Fibroblast of skin of back (primary cell): Measurements from ENCODE around the gene KRTAP4-12. TPM values are rescaled to one million over a fixed set of nuclear protein-coding genes. Genes with fewer than 3 reads are reported as not detected.
"Not testable (repeated sequence)": the region's sequence is repeated elsewhere in the genome, so short reads cannot be mapped to it uniquely, and the experiment has no call there.

Experiments
- DNase-seq: peaks from one replicate; pipeline ENCODE4 v3.0.0-alpha.2; 2013
- polyA plus RNA-seq, 2 experiments: library from polyadenylated mRNA; unstranded; fragments of 120-200 nt; gene quantifications; one replicate each; pipeline ENCODE4 v1.2.1, GENCODE V29; 2013; ENCODE audit not compliant: insufficient read length in 2 of 2

Gene KRTAP4-12
- not detected for polyA plus RNA-seq (2013, experiment 1 of 2; ENCODE audit: insufficient read length)
- polyA plus RNA-seq (2013, experiment 2 of 2; ENCODE audit: insufficient read length): not detected

GRCh38 chr17:41123991-41124371, at the start of gene KRTAP4-12:
Gene KRTAP4-12 (minus strand): TSS chr17:41124182. CDS start chr17:41124122, 60 bp downstream.
- not testable (repeated sequence) for DNase-seq

DNA sequence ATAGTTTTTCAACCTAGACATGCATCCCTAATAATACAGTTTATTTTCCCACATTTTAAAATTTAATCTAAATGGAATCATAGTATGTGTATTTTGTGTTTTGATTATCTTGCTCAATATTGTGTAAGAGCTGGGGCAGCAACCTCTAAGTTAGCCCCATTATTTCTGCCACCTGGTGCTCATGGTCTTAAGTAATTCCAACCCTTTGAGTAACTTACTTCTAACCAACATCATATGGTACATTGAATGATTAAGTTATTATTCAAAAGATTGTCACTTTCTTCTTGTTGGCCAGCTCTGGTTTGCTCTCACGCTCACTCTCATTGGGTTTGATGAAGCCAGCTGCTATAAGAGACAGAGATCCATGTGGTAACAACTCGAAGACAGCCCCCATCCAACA, 47.9 kb upstream of the KRTAP4-12 start:
- no peak for DNase-seq

- DNase-seq: no peak
Observed at GRCh38 chr17:41168121-41168520, 44.1 kb upstream of the KRTAP4-12 start, which contains the start of gene KRTAP4-3. Gene KRTAP4-3 (minus strand): TSS chr17:41168221. CDS start chr17:41168172, 49 bp downstream.

DNA sequence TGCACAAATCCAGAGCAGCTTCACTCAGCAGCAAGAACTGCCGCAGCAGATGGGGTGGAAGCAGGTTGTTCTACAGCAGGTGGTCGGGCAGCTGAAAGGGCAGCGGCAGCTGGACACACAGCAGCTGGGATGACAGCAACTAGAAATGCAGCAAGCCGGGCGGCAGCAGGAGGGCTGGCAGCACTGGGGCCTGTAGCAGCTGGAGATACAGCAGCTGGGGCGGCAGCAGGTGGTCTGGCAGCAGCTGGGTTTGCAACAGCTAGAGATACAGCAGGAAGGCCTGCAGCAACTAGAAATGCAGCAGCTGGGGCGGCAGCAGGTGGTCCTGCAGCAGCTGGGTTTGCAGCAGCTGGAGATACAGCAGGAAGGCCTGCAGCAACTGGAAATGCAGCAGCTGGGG, 43.6 kb upstream of the KRTAP4-12 start:
- no peak for DNase-seq

GRCh38 chr17:41163828-41164227, 39.8 kb upstream of the KRTAP4-12 start:
- no peak for DNase-seq

GRCh38 chr17:41160648-41161047, 36.7 kb upstream of the KRTAP4-12 start, which contains the start of gene KRTAP4-4:
Gene KRTAP4-4 (minus strand): TSS chr17:41160748. CDS start chr17:41160691, 57 bp downstream.
- DNase-seq: no peak

DNA sequence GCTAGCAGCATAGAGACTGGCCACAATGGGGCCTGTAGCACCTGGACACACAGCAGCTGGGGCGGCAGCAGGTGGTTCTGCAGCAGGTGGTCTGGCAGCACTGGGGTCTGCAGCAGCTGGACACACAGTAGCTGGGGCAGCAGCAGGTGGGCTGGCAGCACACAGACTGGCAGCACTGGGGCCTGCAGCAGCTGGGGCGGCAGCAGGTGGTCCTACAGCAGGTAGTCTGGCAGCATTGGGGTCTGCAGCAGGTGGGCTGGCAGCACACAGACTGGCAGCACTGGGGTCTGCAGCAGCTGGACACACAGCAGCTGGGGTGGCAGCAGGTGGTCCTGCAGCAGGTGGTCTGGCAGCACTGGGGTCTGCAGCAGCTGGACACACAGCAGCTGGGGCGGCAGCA, 36.2 kb upstream of the KRTAP4-12 start:
- DNase-seq: not testable (repeated sequence)

GRCh38 chr17:41153856-41154255, 29.9 kb upstream of the KRTAP4-12 start:
- DNase-seq: no peak

DNA sequence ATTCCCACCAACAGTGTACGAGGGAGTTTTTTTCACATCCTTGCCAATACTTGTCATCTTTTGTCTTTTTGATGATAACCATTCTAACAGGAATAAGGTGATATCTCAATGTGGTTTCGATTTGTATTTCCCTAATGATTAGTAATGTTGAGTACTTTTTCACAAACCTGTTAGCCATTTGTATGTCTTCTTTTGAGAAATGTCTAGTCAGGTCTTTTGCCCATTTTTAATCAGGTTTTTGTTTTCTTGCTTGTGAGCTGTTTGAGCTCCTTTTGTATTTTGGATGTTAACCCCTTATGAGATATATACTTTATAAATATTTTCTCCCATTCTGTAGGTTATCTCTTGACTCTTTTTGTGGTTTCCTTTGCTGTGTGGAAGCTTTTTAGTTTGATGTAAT, 27.5 kb upstream of the KRTAP4-12 start:
- no peak for DNase-seq

- DNase-seq: no peak
Observed at GRCh38 chr17:41150026-41150425, 26.0 kb upstream of the KRTAP4-12 start.

- DNase-seq: no peak
Observed at GRCh38 chr17:41149652-41149985, 25.6 kb upstream of the KRTAP4-12 start, which contains the start of gene KRTAP4-5. Gene KRTAP4-5 (minus strand): TSS chr17:41149825. CDS start chr17:41149767, 58 bp downstream.

DNA sequence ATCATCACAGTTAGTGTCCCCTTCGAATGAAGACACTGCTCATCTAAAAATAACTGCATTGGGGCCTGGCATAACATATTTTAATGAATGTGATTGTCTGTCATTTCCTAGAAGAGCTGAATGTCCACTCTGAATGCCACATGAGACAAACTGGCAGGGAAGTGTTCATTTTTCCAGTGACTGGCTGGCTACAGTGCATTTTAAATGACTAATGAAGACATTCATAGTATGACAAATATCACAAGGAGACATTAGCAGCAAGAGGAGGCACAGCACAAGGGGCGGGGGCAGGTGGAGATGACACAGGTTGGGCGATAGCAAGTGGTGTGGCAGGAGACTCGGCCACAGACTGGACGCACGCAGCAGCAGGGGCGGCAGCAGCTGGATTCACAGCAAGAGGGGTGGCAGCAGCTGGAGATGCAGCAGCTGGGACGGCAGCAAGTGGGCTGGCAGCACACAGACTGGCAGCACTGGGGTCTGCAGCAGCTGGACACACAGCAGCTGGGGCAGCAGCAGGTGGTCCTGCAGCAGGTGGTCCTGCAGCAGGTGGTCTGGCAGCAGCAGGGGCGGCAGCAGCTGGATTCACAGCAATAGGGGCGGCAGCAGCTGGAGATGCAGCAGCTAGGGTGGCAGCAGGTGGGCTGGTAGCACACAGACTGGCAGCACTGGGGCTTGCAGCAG, 25.1 kb upstream of the KRTAP4-12 start:
- DNase-seq: not testable (repeated sequence)

GRCh38 chr17:41147531-41148204, 23.7 kb upstream of the KRTAP4-12 start:
- no peak for DNase-seq

GRCh38 chr17:41145261-41145660, 21.3 kb upstream of the KRTAP4-12 start:
- no peak for DNase-seq

- no peak for DNase-seq
Observed at GRCh38 chr17:41144846-41145245, 20.9 kb upstream of the KRTAP4-12 start.

DNA sequence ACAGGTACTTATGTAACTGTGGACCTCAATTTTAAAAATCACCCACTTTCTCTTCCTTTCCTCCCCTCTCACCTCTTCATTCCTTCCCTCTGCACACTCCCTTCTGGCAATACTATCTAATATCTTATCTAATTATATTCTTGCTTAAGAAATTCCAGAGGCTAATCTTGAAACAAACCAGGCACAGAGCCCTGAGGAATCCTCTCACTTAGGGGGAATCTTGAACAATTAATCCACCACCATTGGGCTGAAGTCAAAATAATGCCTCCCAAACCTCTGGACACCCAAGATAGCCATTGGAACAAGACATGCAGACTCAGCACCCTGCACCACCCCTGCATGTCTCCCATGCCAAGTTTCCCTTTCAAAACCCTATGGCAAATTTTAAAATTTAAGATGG, 17.4 kb upstream of the KRTAP4-12 start:
- no peak for DNase-seq

GRCh38 chr17:41140360-41141131, 16.6 kb upstream of the KRTAP4-12 start, which contains the start of gene KRTAP4-6:
Gene KRTAP4-6 (minus strand): TSS chr17:41140544. CDS start chr17:41140487, 57 bp downstream.
- peak; percentile 95 for DNase-seq

GRCh38 chr17:41139865-41140264, 15.9 kb upstream of the KRTAP4-12 start:
- not testable (repeated sequence) for DNase-seq

GRCh38 chr17:41133880-41134735, 10.1 kb upstream of the KRTAP4-12 start:
- no peak for DNase-seq

DNA sequence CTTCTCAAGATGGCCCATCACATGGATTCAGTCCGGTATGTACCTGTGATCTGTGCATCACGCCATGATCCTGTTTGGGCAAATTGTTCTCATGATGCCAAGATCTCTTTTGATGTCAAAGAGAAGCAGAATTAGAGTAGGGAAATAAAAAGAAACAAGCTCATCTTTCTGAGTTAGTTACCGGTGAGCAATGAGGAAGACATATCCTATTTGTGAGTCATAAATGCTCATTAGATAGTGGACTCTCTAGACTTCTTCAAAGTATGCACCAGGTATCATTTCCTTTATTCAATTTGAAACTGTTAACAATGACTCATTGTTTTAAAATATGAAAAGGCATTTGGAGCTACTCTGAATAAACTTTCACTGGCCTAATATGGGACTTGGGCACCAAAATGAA, 8.0 kb upstream of the KRTAP4-12 start:
- peak; percentile 67 for DNase-seq

DNA sequence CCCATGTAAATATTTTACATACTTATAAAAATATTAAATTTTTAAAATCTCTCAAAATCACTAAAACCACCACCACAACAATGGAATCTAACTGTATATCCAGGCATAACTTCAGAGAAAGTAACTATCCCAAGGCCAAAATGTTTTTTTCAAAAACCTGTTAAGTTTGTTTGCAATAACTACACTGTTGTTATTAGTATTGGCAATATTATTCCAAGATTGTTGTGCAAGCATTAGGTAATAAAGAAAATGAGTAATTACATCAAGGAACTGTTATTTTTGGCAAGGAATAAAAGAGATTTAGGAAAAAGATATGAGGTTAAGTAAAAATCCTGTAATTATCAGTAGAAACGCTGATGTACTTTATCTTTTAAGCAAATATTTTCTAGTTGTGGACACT, 3.4 kb upstream of the KRTAP4-12 start:
- DNase-seq: no peak

DNA sequence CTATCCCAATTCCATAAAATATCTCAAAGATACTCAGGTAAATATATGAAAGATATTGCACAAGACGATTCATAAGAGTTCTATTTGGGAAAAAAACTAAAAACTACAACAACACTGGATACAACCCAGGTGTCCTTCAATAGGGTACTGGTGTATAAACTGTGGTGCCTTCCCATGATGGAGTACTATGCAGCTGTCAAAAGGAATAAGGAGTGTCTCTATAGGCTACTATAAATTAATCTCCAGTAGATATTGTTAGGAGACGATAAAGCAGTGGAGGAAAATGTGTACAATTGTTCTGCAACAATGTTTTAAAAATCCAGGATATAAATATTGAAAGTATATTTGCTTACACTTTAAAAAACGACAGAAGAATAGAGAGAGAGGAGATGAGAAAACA, 2.4 kb upstream of the KRTAP4-12 start:
- no peak for DNase-seq
